ENCODE data around the gene LCN6. TPM values are rescaled to one million over a fixed set of nuclear protein-coding genes. Genes with fewer than 3 reads are reported as not detected.
A peak's percentile ranks its signal among the peaks of the same experiment; 100 is the strongest.

The LCN6 gene
- total RNA-seq, 1 experiment from 2014 or later: not detected

- peaks cover 31 to 42% (median 41%) of the 10 kb centered on the region in 3 experiments for H3K36me3 Mint-ChIP-seq (ENCODE audit: insufficient read depth in 1 of 3, low read depth in 3 of 3)
- peaks cover 11% of the 10 kb centered on the region; the same call in 1 of the 2 replicates for H3K79me2 ChIP-seq (ENCODE audit: insufficient read depth, low read length)
Observed at GRCh38 chr9:136725612-136726011, 22.7 kb downstream of the LCN6 start.

More at GRCh38 chr9:136725612-136726011, 22.7 kb downstream of the LCN6 start:
- H3K56ac ChIP-seq (ENCODE audit: insufficient read length, low read depth, low read length): no peak overlapping the region
- no peaks in the 10 kb centered on the region for H3K9me3 ChIP-seq (ENCODE audit: control insufficient read depth, low read depth, low read length)
- peaks cover 6% of the 10 kb centered on the region for H3K79me1 ChIP-seq (ENCODE audit: insufficient read depth, low read depth, low read length, poor library complexity, severe bottlenecking)
- H4K8ac ChIP-seq (replicated peaks; ENCODE audit: insufficient read length, low read depth, low read length): no peak overlapping the region
- no peak overlapping the region for H2BK12ac ChIP-seq (ENCODE audit: insufficient read length, low read depth, low read length)
- H3K27me3 Mint-ChIP-seq (ENCODE audit: low read depth): peaks cover 9% of the 10 kb centered on the region
- H2BK120ac ChIP-seq (ENCODE audit: low read depth, low read length, poor library complexity, severe bottlenecking): no peak overlapping the region
- no peaks in the 10 kb centered on the region for H3K27me3 ChIP-seq (ENCODE audit: insufficient read depth, low read length)
- no peak overlapping the region for H3K14ac ChIP-seq (ENCODE audit: insufficient read depth, low read length)
- H2BK20ac ChIP-seq (ENCODE audit: low read depth, low read length, poor library complexity, severe bottlenecking): no peak overlapping the region
- TF ChIP-seq CTCF (conservative IDR thresholded peaks at IDR 0.05): no peak
- H4K20me1 ChIP-seq (ENCODE audit: control insufficient read depth, insufficient read depth, insufficient read length): no peaks in the 10 kb centered on the region
- no peak overlapping the region for H4K91ac ChIP-seq (ENCODE audit: insufficient read length, low read depth, low read length)
- H2BK5ac ChIP-seq (ENCODE audit: insufficient read length, low read length): no peak overlapping the region
- no peak overlapping the region for H3K9ac ChIP-seq (ENCODE audit: extremely low read depth, insufficient read length, low read length)
- H4K5ac ChIP-seq (ENCODE audit: insufficient read length, low read depth, low read length): no peak overlapping the region
- peaks cover 13 to 20% of the 10 kb centered on the region in 2 experiments for H3K4me1 Mint-ChIP-seq
- H3K4me1 ChIP-seq (ENCODE audit: insufficient read depth, low read length): no peaks in the 10 kb centered on the region
- H2AK5ac ChIP-seq (ENCODE audit: insufficient read length, low read length): no peak overlapping the region
- no peak overlapping the region for H3T11ph ChIP-seq (ENCODE audit: low read length)
- no peak overlapping the region for H3K23ac ChIP-seq (ENCODE audit: insufficient read length, low read depth, low read length)
- no peak overlapping the region; a peak in 1 of 7 replicates for H3K27ac Mint-ChIP-seq
- H3K23me2 ChIP-seq (ENCODE audit: insufficient read length, low read depth, low read length, poor library complexity, severe bottlenecking): peaks cover 10% of the 10 kb centered on the region
- H3K4me2 ChIP-seq (ENCODE audit: insufficient read depth, insufficient read length, low read length): peak overlapping the region; percentile 93
- no peak for DNase-seq
- no peak overlapping the region for H3K4ac ChIP-seq (ENCODE audit: low read depth, low read length)
- no peak overlapping the region for H3K27ac ChIP-seq (ENCODE audit: insufficient read length, low read depth, low read length)
- H2AFZ ChIP-seq (ENCODE audit: low read length): no peak overlapping the region
- no peaks in the 10 kb centered on the region; a peak in 1 of 5 replicates for H3K9me3 Mint-ChIP-seq
- H3K18ac ChIP-seq (ENCODE audit: insufficient read length, low read depth, low read length): no peak overlapping the region
- WGBS (ENCODE audit: extremely low coverage, insufficient read length, low lambda C conversion rate): no CpG with 5 or more reads among the region's 10 CpGs
- H2BK15ac ChIP-seq (ENCODE audit: low read depth, low read length): no peak overlapping the region
- H3K4me3 Mint-ChIP-seq: peak overlapping the region; percentile 94 to 96; a peak in 4 of 5 replicates
